Measurements from ENCODE around the gene AGBL5. TPM values are rescaled to one million over a fixed set of nuclear protein-coding genes. Genes with fewer than 3 reads are reported as not detected.

The AGBL5 gene
- total and polyA plus RNA-seq, 9 of the 15 experiments (the other 6 are each of a cell fraction or from before 2014, with no cell fraction given), result 3.3 to 52.7 (median 26.2) TPM

GRCh38 chr2:27019931-27020855, 31.3 kb upstream of the AGBL5 start (continued):
- TF ChIP-seq TFAM (CRISPR knock-in tag; conservative IDR thresholded peaks at IDR 0.05) (no peak), ZNF561 (CRISPR knock-in tag; conservative IDR thresholded peaks at IDR 0.05) (no peak), ZNF644 (tag; IDR thresholded peaks at IDR 0.05; ENCODE audit: low read depth) (0 out of 2 replicates have a peak, but pooled peaks have one; percentile 38), YY1 (IDR thresholded peaks at IDR 0.05; ENCODE audit: borderline replicate concordance in 1 of 3, control insufficient read depth in 1 of 3, extremely low read depth in 1 of 3, insufficient read depth in 3 of 3, insufficient read length in 1 of 3, insufficient replicate concordance in 2 of 3, low read depth in 1 of 3, low read length in 2 of 3) (no peak), TRIM28 (IDR thresholded peaks at IDR 0.05) (peak; percentile 49; the same call in 1 of the 2 replicates), HINFP (tag; conservative IDR thresholded peaks at IDR 0.05; ENCODE audit: low read depth) (no peak), ZNF165 (CRISPR knock-in tag; IDR thresholded peaks at IDR 0.05; ENCODE audit: borderline replicate concordance) (peak; percentile 68; the same call in 1 of the 2 replicates), RBM22 (IDR thresholded peaks at IDR 0.05; ENCODE audit: low read depth, low read length, poor library complexity, severe bottlenecking) (no peak), RBFOX2 (IDR thresholded peaks at IDR 0.05; ENCODE audit: low read depth, low read length) (no peak), CHCHD3 (CRISPR knock-in tag; IDR thresholded peaks at IDR 0.05) (no peak), ZNF77 (CRISPR knock-in tag; IDR thresholded peaks at IDR 0.05) (no peak), USF2 (CRISPR knock-in tag; IDR thresholded peaks at IDR 0.05) (peak; percentile 32), ESRRB (CRISPR knock-in tag; IDR thresholded peaks at IDR 0.05; ENCODE audit: borderline replicate concordance) (no peak), ETV1 (tag; conservative IDR thresholded peaks at IDR 0.05; ENCODE audit: low read depth) (no peak), HNRNPK (IDR thresholded peaks at IDR 0.05; ENCODE audit: low read depth, low read length, poor library complexity, severe bottlenecking) (no peak), SNAPC5 (CRISPR knock-in tag; IDR thresholded peaks at IDR 0.05) (no peak), KHSRP (IDR thresholded peaks at IDR 0.05) (no peak)
- TF ChIP-seq, protein P1, sequence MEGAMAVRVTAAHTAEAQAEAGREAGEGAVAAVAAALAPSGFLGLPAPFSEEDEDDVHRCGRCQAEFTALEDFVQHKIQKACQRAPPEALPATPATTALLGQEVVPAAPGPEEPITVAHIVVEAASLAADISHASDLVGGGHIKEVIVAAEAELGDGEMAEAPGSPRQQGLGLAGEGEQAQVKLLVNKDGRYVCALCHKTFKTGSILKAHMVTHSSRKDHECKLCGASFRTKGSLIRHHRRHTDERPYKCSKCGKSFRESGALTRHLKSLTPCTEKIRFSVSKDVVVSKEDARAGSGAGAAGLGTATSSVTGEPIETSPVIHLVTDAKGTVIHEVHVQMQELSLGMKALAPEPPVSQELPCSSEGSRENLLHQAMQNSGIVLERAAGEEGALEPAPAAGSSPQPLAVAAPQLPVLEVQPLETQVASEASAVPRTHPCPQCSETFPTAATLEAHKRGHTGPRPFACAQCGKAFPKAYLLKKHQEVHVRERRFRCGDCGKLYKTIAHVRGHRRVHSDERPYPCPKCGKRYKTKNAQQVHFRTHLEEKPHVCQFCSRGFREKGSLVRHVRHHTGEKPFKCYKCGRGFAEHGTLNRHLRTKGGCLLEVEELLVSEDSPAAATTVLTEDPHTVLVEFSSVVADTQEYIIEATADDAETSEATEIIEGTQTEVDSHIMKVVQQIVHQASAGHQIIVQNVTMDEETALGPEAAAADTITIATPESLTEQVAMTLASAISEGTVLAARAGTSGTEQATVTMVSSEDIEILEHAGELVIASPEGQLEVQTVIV (CRISPR knock-in tag; IDR thresholded peaks at IDR 0.05; ENCODE audit: borderline replicate concordance), result no peak
- TF ChIP-seq, protein P2, sequence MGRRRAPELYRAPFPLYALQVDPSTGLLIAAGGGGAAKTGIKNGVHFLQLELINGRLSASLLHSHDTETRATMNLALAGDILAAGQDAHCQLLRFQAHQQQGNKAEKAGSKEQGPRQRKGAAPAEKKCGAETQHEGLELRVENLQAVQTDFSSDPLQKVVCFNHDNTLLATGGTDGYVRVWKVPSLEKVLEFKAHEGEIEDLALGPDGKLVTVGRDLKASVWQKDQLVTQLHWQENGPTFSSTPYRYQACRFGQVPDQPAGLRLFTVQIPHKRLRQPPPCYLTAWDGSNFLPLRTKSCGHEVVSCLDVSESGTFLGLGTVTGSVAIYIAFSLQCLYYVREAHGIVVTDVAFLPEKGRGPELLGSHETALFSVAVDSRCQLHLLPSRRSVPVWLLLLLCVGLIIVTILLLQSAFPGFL (CRISPR knock-in tag; IDR thresholded peaks at IDR 0.05), result no peak
